ENCODE measurements around the gene SPDEF.

GRCh38 chr6:34568341-34569201, 12.4 kb upstream of the SPDEF start:
- TF ChIP-seq POLR2AphosphoS5 (IDR thresholded peaks at IDR 0.05): no peak
- TF ChIP-seq, protein P1, sequence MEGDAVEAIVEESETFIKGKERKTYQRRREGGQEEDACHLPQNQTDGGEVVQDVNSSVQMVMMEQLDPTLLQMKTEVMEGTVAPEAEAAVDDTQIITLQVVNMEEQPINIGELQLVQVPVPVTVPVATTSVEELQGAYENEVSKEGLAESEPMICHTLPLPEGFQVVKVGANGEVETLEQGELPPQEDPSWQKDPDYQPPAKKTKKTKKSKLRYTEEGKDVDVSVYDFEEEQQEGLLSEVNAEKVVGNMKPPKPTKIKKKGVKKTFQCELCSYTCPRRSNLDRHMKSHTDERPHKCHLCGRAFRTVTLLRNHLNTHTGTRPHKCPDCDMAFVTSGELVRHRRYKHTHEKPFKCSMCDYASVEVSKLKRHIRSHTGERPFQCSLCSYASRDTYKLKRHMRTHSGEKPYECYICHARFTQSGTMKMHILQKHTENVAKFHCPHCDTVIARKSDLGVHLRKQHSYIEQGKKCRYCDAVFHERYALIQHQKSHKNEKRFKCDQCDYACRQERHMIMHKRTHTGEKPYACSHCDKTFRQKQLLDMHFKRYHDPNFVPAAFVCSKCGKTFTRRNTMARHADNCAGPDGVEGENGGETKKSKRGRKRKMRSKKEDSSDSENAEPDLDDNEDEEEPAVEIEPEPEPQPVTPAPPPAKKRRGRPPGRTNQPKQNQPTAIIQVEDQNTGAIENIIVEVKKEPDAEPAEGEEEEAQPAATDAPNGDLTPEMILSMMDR (IDR thresholded peaks at IDR 0.05): no peak
- TF ChIP-seq POLR2A (IDR thresholded peaks at IDR 0.05): no peak

Data from sigmoid colon (tissue), 4 donors.